Measurements from ENCODE around the gene MYH10.

DNA sequence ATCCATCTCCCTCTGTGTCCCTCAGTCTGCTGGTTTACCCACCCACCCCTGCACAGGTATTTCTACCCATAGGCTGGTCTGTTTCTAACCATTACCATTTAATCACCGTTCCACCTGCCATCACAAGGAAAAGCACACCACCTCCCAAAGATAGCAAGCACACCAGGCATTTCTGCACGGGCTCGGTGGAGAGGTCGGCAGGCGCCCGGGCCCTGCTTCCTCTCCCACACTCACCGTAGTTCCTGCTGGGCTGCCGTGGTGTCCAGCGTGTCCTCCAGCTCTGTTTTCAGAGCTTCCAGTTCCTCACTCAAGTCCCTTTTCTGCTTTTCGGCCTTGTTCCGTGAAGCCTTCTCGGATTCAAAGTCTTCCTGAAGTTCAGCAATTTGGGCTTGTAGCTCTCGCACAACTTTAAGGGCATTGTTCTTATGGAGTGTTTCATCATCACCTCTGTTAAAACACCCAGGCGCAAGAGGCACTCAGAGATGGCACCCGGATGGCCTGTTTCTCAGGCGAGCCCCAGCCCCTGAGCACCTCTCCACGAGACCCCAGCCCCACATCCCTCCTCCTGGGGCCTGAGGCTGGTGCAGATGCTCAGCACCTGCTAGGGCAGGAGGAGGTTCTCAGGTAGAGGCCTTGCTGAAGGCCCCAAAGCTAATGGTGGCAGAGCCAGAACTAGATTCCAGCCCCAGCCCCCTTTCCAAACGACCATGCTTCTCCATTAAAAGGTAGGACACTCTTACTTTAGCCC lies 125.9 kb downstream of the MYH10 start:
- TF ChIP-seq EZH2 (IDR thresholded peaks at IDR 0.05; ENCODE audit: insufficient read depth, poor library complexity, severe bottlenecking), result no peak
- TF ChIP-seq EZH2phosphoT487 (IDR thresholded peaks at IDR 0.05; ENCODE audit: insufficient read depth, low read depth), result no peak
